Measurements from ENCODE around the gene ARHGAP26.

The ARHGAP26 gene

DNA sequence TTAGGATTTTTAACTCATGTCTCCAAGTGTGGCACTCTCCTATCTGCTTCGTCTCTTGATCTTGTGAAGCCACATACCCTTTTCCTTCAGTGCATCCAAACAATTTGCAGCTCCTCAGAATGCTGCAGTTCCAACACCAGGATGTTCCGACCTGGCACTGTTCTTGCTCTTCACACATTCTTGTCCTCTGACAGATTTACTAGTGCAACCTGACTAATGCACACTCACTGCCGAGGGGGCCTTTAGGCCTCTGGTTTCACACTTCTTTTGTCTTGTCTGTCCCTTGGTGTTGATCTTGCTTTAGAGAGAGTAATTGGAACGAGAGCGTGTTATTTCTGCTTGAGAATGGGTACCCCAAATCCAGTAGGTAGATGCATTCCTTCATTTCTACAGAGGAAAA, 15.0 kb downstream of the ARHGAP26 start:
- no peak for FAIRE-seq

DNA sequence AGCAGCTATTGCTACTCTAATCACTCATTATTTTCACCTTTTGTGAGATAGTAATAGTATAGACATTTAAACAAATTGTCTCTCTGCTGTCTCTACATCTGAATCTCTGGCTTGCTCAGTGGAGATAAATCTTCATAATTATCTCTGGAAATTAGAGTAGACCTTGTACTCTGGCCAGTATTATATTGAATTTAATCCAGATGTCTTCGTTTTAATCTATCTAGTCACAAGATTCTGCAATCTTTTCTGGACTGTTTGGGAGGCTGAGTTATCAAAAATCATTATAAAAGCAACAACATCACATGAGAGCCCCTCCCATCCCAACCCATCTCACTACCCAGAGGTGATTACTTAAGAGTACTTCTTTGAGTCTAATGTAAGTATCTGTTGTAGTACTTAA, 19.0 kb downstream of the ARHGAP26 start:
- FAIRE-seq, result peak; percentile 50

DNA sequence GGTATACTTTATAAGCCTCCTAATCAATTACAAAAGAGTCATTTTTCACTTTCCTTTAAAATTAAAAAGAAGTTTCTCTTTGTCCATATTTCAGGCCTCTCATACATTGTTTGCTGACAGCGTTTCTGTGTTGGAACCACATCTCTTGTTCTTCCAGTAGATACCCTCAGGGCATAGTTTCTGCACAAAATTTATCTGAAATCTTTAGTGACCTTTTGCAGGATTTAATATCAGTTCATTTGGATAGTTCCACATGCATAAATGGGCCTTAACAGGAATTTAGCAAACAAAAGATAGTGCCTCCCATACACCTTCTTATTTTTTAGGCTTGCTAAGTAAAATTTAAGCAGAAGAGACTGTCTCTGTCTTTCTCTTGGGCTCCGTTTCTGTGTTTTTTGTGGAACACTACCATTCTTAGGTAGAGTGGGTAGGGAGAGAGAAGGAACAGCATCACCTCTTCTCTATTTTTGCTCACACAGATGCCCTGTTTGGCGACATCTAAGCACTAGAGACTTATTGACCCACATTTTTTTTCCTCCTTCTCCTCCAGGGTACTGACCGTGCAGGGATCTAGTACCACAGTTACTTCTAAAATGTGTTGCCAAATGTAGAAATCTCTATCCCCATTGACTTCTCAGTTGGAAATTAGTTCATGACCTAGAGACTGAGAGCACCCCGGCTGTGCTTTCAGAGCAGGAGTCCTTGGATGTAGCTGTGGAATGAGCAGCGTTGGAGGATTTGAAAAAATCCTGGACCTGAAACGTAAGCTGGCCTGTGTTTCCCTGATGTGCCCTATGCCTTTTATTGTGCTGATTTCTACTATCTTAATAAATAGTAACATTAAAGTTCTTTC, 22.1 kb downstream of the ARHGAP26 start:
- FAIRE-seq, result no peak

DNA sequence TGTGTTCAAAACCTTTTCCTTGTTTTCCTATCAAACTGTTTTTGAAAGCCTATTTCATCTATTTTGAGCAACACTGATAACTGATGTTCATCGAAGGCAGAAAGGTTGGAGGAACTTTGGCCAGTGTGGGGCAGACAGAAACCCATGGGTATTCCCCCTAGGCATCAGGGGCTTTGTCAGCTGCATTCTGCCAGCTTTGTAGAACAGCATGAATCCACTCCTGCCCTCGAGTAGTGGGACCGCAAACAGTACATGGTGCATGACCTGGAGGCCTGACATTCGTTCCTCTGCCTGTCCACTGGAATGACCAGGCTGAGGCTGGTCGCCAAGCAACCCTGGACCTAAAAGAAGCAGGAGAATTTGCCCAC, 22.7 kb downstream of the ARHGAP26 start:
- FAIRE-seq, result no peak

DNA sequence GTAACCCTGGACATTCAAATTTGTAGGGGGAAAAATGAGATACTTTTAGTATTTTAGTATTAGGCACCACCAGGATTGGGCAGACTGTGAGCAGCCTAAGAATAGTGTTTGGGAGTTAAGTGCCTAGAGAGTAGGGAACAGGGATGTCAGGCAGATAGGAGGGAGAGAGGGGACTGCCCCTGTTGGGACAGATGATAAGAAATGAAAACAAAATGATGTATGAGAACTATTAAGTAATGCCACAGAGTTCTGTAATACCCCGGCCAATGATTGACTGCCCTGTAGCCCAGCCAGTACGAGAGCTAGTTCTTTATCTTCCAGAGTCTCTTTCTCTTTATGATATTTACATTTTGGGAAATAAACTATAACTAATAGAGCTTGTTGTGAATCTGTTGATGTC, 24.4 kb downstream of the ARHGAP26 start:
- FAIRE-seq, result no peak

DNA sequence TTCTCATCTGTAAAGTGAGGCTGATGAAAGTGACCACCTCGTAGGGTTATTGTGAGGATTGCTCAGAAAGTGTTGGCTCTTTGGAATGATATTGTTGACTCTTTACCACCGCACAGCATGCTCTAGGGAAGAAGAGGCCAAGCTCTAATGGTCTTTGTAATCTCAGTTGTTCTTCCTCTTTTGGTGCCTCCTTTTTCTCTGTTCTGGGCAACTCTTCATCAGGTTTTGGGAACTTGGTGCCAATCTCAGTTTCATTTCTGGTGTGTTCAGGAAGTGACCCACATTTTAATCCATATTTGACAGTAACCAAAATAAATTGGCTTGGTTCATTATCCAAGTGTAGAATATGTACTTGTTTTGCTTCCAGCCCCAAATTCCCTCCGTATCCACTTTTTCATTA, 25.1 kb downstream of the ARHGAP26 start:
- FAIRE-seq, result no peak

DNA sequence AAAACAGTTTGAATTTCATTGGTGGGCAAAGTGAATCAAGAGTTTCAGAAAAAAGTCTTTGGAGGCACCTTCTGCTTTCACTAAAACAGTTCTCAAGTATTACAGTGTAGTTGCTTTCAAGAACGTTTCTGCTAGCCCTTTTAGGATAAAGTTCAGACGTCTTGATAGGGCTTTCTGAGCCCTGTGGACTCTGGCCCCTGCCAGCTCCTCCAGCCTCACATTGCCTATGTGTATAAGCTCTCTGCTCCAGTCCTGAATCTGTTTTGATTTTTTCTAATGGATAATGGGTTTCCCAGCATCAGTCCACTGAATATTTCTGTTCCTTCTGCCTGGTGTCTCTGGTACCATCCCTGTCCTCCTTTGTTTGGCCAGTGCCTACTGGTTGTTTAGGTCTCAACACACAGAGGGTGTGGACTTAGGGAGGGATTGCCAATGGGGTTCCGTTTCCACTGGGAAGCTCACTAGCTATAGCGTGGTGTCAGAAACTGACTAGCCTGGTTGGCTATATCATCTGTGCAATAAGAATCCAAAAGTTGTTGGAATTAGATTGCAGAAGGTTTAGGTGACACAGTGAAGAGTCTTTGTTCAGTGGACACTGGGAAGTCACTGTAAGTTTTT, 26.4 kb downstream of the ARHGAP26 start:
- no peak for FAIRE-seq

DNA sequence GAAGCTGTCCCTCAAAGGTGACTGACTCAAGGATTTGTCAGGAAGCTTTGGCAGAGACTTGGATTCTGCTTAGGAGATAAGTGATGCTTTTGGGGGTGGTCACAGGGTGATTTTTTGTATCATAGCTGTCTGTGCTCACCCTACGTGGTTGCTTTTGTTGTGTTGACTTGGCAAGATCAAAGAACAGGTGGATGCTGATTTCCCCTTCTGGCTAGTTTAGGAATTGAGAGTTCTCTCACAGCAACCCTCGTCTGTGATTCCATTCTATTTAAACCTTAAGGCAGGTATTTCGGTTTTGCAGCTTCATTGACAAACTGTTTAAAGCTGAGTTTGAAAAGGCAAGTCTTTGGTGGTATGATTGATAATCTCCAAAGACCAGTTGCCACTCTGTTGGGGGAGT, 27.2 kb downstream of the ARHGAP26 start:
- FAIRE-seq, result no peak

DNA sequence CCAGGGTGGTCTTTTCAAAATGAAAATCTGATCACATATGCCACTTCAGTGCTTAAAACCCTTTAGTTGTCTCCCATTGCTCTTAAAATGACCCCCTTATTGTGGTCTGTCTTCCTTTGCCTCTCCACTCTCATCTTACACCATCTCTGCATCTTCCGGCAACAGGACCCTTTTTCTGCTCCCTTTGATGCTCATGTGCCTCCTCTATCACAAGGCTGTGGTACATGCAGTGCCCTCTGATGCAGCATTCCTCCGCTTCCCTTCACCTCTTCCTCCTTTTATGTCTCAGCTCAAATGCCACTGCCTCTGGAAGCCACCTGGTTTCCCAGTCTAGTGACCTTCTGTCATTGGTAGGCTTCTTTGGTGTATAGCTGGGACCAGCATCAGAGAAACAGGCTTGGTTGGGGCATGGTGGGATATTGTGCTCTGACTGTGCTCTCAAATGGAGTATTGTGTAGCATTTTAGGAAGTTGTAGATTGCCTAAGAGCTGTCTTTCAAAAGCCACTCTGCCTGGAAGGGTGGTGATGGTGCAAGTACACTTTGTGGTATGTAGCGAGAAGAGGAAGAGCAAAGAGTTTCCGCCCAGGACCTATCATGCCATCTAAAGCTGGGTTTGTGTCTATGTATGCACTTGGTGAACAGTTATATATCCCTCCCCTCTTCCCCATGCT, 28.1 kb downstream of the ARHGAP26 start:
- no peak for FAIRE-seq

DNA sequence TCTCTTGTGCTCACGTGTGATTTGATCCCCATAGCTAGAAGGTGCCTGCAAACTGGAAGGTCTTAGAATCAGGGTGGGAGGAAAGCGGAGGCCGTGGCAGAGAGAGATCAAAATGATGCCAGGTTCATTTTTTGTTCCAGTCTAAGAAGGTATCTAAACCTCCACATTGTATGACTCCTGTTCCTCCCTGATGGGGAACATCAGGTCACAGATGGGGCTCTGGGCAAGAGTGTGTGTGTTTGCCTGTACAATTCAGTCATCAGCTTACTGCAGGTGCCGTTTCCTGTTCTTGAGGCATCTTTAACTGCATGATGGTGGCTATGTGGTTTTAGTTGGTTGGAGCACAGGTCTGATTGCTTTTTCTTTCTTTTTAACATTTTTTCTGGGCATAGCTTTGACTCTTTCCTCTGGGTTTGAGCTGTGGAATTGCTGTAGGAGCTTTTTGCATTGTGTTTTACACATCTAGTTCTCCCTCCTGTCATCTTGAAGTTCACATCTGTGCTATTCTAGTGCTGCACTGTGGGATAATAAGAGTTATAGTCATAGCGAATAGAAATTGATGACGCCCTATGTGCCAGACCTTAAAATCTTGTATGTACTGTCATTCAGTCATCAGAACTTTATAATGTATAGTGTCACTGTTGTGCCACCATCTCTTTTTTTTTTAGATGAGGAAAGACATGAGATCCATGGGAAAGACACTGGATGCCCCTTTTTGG, 30.8 kb downstream of the ARHGAP26 start:
- no peak for FAIRE-seq

DNA sequence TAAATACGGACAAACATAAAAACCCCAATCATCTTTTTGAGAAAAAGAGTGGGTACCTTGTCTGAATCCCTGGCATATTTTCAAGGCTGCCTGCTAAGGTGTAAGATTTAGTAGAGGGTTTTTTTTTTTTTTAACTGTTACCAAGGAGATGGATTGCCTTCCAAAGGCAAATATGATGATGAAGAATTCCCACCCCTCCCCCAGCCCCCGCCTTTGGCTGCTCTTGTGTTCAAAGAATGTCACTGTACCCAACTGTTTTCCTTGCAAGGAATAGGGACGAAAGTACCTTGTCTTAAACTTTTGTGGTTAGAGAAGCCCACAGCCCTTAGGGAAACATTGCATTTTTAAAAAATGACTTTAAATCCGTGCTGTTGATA, 31.3 kb downstream of the ARHGAP26 start:
- no peak for FAIRE-seq

DNA sequence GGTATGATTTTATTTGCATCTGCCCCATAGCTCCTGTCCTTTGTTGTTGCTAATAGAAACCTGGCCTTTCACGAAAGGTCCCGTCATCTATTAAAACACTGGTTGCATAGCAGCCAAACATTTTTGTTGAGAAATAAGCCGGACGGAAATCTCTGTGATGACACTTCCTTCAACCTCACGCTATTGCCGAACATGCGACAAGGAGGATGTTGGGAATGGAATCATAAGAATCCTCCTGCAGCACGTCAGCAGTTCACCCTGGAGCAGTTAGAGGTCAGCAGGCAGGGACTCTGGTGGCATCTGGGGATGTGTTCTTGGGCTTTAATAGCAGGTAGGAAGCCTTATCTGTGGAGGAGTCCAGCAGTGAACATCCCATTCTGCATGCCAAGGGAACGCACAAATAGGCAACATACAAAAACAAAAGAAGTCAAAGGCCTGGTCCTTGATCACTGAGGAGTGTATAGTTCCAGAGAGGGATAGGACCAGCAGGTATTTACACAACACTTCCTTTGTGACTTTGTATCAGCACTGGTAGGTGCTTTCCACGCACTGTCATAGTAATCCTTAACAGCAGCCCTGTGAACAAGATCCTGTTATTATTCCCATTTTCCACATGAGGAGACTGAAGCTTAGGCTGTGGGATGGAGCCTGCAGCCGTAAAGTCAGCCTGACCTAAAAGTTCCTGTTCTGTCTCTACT, 33.4 kb downstream of the ARHGAP26 start:
- FAIRE-seq, result no peak

DNA sequence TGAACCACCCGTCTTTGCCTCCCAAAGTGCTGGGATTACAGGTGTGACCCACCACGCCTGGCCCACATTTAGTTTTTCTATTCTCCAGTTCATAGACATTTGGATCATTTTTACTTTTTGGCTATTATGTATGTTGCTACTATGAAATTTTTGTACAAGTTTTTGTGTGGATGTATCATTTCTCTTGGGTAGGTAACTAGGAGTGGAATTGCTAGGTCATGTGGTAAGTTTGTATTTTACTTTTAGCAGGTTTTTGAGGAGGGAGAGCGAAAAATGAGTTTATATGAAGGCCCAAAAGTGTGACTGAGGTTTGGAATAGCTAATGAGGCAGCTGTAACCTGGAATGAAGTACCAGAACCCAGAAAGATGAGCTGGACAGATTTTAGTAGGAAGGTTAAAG, 35.2 kb downstream of the ARHGAP26 start:
- FAIRE-seq, result no peak

DNA sequence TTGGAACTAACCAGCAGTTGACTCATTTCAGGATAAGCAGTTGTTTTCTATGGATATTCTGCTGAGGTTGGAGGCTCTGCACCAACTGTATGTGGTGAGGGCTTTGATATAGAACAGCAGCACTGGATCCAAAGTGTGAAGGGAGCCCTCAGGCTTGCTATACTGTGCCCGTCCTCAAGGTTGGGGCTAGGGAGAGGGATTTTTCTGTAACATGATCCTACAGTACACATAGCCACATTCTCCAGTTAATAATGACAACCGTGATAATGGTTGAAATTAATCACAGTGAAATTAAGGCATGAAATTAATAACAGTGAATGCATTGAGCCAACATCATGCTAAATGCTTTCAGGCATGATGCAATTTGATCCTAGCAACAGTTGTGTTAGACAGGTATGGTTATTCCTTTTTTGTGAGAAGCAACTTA, 36.7 kb downstream of the ARHGAP26 start:
- FAIRE-seq, result no peak

DNA sequence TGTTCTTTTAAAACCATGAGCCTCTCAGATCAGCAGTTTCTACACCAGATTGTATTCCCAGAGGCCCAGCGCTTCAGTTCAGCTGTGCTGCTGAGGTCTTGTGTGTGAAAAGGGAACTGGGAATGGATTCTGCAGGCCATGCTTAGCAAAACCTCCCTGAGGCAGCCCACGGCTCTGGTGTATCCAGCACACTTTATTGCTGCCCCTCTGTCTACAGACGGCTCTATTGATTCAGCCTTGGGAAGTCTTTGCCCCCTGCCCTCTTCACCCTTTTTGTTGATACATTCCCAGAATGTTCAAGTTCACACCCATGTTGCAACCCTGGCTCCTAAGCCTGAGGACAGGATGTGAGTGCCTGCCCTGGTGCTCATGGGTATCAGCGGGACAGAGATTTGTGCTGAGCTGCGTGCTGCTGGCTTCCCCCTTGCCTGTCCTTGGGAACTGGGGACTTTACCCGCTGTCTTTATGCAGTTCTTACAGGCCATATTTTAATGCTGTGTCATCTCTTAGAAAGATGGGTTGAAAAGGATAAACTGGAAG, 37.3 kb downstream of the ARHGAP26 start:
- FAIRE-seq, result no peak

DNA sequence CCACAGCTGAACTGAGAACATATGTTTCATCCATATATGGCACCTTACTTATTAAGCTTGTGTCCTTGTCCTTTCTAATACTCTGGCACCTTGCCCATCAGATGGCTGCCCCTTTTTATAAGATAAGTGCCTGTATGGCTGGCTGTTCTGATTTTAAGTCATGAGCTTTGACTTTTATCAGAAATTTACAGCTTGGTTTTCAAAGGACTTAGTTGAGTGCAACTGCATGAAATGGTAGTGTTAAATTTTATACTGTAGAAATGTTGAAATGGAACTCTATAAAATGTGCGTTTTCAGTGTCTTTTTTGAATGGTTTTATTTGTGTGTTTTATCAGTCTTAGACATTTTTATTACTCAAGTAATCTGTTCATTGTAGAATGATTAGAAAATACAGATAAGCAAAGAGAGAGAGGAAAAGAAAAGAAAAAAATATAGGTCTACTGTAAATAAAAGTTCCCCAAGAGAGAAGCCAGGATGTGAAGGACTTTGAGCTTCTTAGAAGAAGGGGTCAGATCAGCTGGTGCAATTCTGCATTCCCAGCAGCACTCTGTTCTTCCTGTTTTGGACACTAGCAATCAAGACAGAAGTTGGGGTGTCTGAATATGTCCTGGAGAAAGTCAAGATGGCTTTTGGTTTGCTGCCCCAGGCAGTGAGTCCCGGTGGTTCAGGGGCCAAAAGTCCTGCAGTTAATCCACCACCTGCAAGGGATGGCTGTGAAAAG, 38.9 kb downstream of the ARHGAP26 start:
- no peak for FAIRE-seq

DNA sequence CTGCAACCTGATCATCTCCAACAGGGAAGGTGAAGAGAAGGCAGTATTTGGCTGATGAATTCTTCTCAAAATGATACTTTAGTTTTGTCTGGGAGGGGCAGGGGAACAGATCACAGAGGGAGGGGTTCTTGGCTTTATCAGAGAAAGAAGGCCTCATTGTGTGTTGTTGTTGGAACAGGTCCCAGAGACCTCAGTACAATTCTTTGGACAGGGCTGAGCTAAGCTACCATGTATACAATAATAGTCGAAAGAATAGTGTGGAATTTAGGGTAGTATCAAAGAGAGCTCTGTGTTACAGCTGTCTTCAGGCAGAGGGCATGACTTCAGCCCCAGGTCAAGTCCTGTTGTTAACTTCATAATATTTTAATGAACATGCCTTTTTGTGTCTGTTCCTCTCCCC, 39.9 kb downstream of the ARHGAP26 start:
- no peak for FAIRE-seq

DNA sequence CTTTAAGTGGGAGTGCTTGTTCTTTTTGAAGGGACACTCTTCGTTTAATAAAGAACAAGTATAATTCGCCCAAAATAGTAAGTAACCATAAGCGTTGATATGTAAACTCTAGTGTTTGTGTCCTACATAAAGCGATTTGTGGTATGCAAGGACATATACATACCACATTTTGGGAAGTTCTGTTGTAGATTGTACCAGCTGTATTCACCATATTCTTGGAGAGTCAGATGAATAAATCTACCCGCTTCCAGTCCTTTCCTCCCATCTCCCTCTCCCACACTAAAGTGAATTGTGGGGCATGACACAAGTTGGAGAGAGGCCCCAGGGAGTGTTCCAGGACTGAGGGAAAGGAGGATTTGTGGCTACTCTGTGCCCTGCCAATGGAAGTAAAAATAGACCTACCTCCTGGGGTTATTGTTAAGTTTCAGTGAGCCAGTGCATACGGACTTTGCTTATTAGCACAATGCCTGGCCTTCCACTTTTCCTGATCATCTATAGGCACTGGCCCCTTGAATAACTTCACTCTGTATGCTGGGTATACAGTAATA, 40.6 kb downstream of the ARHGAP26 start:
- no peak for FAIRE-seq

DNA sequence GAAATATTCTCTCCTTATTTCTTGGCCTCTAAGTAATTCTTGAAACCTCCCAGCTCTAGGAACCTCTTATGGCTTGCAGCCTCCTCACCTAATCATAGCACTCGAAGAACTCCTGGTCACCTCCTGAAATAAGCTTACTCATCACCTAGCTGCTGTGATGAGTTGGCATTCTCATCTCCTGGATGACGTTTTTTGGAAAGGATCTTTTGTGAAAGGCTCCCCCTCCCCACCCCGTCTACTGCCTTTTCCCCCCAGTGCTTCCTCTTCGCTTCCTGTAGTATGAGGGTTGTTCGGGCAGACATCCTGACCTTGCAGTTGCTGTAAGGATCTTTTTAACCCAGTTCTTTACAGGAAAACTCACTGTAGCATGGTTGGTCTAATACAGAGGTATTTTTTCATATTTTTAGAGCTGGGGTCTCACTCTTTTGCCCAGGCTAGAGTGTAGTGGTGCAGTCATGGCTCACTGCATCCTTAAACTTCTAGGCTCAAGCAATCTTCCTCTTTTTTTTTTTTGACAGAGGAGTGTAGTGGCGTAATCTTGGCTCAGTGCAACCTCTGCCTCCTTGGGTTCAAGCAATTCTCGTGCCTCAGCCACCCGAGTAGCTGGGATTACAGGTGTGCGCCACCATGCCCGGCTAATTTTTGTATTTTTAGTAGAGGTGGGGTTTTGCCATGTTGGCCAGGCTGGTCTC, 41.8 kb downstream of the ARHGAP26 start:
- FAIRE-seq, result no peak

DNA sequence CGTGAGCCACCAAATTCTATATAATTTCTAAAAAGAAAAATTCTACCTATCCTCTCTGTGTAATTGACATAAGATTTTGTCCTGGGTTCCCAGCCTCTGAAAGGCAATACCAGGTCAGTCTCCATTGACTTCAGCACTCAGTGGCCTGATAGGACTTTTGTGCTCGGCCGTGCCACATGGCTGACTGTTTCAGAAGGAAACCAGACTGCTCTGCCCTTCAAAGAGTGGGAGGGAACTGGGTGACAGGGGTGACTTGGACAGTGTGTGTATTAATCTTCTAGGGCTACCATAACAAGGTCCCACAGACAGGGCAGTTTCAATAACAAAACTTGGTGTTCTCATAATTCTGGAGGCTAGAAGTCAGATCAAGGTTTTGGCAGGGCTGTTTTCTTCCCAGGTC, 43.0 kb downstream of the ARHGAP26 start:
- FAIRE-seq, result no peak

DNA sequence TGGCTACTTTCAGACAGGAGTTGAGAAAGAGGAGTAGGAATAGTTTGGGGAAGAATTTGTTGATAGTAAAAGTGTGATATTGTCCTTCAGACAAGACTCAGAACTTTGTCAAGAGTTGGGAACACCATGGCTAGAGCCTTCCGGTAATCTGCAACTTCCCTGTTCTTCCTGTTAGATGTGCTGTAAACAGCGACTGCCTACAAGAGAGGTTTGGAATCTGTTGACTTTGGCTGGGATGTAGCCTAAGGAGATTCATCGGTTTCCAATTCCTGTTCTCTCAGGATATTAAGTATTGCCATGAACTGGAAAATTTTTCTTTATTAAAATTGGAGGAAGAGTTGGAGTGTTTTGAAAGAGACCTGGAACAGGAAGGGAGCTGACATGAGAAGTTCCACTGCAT, 43.9 kb downstream of the ARHGAP26 start:
- no peak for FAIRE-seq
